ENCODE data around the gene RAB43.

DNA sequence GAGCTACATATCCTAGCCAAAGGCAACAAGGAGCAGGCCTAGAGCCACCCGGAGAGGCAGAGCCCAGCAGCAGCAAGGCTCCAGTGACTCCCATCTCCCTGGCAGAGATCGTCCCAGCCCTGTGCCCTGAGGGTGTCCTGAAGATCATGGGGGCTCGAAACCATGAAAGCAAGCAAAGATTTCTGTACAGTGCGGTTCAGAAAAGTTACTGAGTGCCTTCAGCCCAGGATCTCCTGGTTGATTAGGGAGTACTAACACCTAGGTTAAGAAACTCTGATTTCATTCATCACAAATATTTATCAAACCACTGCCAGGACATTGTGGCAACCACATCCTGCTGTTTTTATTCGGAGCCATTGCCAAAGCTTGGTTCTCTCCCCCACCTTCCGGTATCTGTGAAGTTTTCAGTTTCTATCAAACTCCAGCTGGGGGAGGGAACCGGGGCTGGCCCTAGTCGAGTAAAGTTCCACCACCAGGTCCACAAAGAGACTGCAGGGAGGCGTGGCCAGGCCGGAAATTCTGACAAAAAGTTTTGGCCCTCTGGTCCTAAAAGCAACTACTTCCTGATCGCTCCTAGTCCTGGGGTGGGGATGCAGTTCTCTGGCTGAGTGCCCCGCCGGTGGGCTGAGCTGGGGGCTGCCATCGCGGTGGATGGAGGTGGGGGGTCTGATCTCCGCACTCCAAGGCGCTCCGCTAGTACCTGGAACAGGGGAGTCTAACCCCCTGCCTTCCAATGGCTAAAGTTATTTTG, 1.2 kb downstream of the RAB43 start:
- TF ChIP-seq, protein P1, sequence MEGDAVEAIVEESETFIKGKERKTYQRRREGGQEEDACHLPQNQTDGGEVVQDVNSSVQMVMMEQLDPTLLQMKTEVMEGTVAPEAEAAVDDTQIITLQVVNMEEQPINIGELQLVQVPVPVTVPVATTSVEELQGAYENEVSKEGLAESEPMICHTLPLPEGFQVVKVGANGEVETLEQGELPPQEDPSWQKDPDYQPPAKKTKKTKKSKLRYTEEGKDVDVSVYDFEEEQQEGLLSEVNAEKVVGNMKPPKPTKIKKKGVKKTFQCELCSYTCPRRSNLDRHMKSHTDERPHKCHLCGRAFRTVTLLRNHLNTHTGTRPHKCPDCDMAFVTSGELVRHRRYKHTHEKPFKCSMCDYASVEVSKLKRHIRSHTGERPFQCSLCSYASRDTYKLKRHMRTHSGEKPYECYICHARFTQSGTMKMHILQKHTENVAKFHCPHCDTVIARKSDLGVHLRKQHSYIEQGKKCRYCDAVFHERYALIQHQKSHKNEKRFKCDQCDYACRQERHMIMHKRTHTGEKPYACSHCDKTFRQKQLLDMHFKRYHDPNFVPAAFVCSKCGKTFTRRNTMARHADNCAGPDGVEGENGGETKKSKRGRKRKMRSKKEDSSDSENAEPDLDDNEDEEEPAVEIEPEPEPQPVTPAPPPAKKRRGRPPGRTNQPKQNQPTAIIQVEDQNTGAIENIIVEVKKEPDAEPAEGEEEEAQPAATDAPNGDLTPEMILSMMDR (conservative IDR thresholded peaks at IDR 0.05; ENCODE audit: low read length), result no peak
- no peak for TF ChIP-seq EZH2phosphoT487 (IDR thresholded peaks at IDR 0.05; ENCODE audit: borderline replicate concordance, low read depth, low read length)
